Colonic mucosa (tissue), 4 donors: Measurements from ENCODE around the gene SLC25A19. TPM values are rescaled to one million over a fixed set of nuclear protein-coding genes. Genes with fewer than 3 reads are reported as not detected.
A peak's percentile ranks its signal among the peaks of the same experiment; 100 is the strongest.

ENCODE experiments used
- DNase-seq: peaks from one replicate; pipeline ENCODE4 v3.0.0-alpha.2; 2020
- H3K27ac ChIP-seq: fragments of 200-600 bp; one replicate; pipeline ENCODE4 v1.8.0; 2021
- H3K27me3 ChIP-seq: fragments of 200-600 bp; one replicate; pipeline ENCODE4 v1.8.0; 2021
- H3K36me3 ChIP-seq: fragments of 200-600 bp; one replicate; pipeline ENCODE4 v1.8.0; 2021
- H3K4me1 ChIP-seq: fragments of 200-600 bp; one replicate; pipeline ENCODE4 v1.8.0; 2021; ENCODE audit warnings: mild to moderate bottlenecking
- H3K4me3 ChIP-seq: fragments of 200-600 bp; one replicate; pipeline ENCODE4 v1.8.0; 2021
- H3K9ac ChIP-seq, 2 donors: one replicate each; pipeline ENCODE4 v1.7.0; 2013; ENCODE audit warnings: control low read depth in 2 of 2, low read depth in 2 of 2, low read length in 2 of 2
- H3K9me3 ChIP-seq: fragments of 200-600 bp; one replicate; pipeline ENCODE4 v1.8.0; 2021
- intact Hi-C: fragments of 100-400 bp; cut with DNase I; formaldehyde crosslinking; loops from one replicate; pipeline ENCODE4 v1.14.1; 2022
- total RNA-seq, 2 donors: library from RNA; stranded (reverse); fragmentation: NEBNext Ultra II Directional in 1 of 2; extraction: Animal tissue kit (Norgen Biotek cat#: 25700) in 1 of 2; gene quantifications; one replicate each; pipeline ENCODE4 v1.2.1, GENCODE V29; 2021
- TF ChIP-seq, protein P1 (sequence below): fragments of 200-600 bp; IDR thresholded peaks from one replicate; pipeline ENCODE4 v1.8.0; 2022; ENCODE audit warnings: antibody characterized with exemption, mild to moderate bottlenecking
- donor health status: healthy.
- donor health status: DM: no; HTN: no; CAD: no.
- donor health status: DM: no; HTN: no; CAD: no.

SLC25A19 gene
- total RNA-seq, 2 donors from 2014 or later: 9.8 to 24.8 TPM

GRCh38 chr17:75315541-75316243 lies 26.5 kb upstream of the SLC25A19 start:
- no peak overlapping the region for H3K9ac ChIP-seq
- no peaks in the 10 kb centered on the region for H3K4me1 ChIP-seq
- H3K36me3 ChIP-seq: no peaks in the 10 kb centered on the region
- no peak for DNase-seq
- peak overlapping the region; percentile 40 for H3K27ac ChIP-seq
- TF ChIP-seq, protein P1, sequence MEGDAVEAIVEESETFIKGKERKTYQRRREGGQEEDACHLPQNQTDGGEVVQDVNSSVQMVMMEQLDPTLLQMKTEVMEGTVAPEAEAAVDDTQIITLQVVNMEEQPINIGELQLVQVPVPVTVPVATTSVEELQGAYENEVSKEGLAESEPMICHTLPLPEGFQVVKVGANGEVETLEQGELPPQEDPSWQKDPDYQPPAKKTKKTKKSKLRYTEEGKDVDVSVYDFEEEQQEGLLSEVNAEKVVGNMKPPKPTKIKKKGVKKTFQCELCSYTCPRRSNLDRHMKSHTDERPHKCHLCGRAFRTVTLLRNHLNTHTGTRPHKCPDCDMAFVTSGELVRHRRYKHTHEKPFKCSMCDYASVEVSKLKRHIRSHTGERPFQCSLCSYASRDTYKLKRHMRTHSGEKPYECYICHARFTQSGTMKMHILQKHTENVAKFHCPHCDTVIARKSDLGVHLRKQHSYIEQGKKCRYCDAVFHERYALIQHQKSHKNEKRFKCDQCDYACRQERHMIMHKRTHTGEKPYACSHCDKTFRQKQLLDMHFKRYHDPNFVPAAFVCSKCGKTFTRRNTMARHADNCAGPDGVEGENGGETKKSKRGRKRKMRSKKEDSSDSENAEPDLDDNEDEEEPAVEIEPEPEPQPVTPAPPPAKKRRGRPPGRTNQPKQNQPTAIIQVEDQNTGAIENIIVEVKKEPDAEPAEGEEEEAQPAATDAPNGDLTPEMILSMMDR: no peak
- no peak overlapping the region for H3K4me3 ChIP-seq
- no peaks in the 10 kb centered on the region for H3K9me3 ChIP-seq
- intact Hi-C loops: no loop called here
- no peaks in the 10 kb centered on the region for H3K27me3 ChIP-seq

GRCh38 chr17:75313941-75314551 lies 24.8 kb upstream of the SLC25A19 start:
- intact Hi-C loops: no loop called here
- Histone ChIP-seq H3K9me3 (no peaks in the 10 kb centered on the region), H3K27me3 (no peaks in the 10 kb centered on the region), H3K9ac (peak overlapping the region in 1 of 2 donors; percentile 43), H3K4me1 (peaks cover 4% of the 10 kb centered on the region), H3K4me3 (no peak overlapping the region), H3K36me3 (no peaks in the 10 kb centered on the region), H3K27ac (peak overlapping the region; percentile 40)
- DNase-seq: no peak
- TF ChIP-seq, protein P1: no peak

GRCh38 chr17:75308732-75309629 lies 19.7 kb upstream of the SLC25A19 start:
- Histone ChIP-seq H3K27me3 (no peaks in the 10 kb centered on the region), H3K27ac (peak overlapping the region; percentile 90), H3K9me3 (no peaks in the 10 kb centered on the region), H3K9ac (peak overlapping the region in 1 of 2 donors; percentile 67), H3K4me1 (peaks cover 8% of the 10 kb centered on the region), H3K36me3 (no peaks in the 10 kb centered on the region), H3K4me3 (no peak overlapping the region)
- DNase-seq: peak; percentile 85
- intact Hi-C loops: no loop called here
- TF ChIP-seq, protein P1: no peak

- TF ChIP-seq, protein P1: no peak
- no peak overlapping the region for H3K4me3 ChIP-seq
- H3K27ac ChIP-seq: peak overlapping the region; percentile 90
- intact Hi-C loops: no loop called here
- H3K9ac ChIP-seq: no peak overlapping the region
- H3K4me1 ChIP-seq: peaks cover 8% of the 10 kb centered on the region
- no peak for DNase-seq
- H3K36me3 ChIP-seq: no peaks in the 10 kb centered on the region
- H3K27me3 ChIP-seq: no peaks in the 10 kb centered on the region
- H3K9me3 ChIP-seq: no peaks in the 10 kb centered on the region
Observed at GRCh38 chr17:75307957-75308731, 18.9 kb upstream of the SLC25A19 start.
